ENCODE measurements around the gene PPT1.

Gene PPT1

DNA sequence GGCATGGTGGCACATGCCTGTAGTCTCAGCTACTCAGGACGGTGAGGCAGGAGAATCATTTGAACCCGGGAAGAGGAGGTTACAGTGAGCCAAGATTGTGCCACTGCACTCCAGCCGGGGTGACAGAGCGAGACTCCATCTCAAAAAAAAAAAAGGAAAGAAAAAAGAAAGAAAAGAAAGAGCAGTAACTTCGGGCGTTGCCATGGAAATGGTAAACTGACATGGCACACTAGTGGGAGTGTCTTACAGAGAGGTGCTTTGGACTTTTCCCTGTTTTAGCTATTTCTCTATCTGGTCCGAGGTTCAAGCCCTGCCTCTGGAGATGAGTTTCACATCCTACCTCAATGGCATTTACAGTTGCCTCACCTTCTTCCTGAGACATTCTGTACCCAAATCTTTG, 23.1 kb upstream of the PPT1 start:
- no peaks in the 10 kb centered on the region for H3K36me3 ChIP-seq (ENCODE audit: control insufficient read depth, insufficient read depth, low read length)
- no peaks in the 10 kb centered on the region for H3K4me1 ChIP-seq (ENCODE audit: control insufficient read depth, insufficient read depth, low read length, poor library complexity, severe bottlenecking)
- 68 to 91% methylated on average over 6 to 7 of the region's 7 CpGs for WGBS, 2 experiments (ENCODE audit: insufficient coverage in 2 of 2)
- no peak overlapping the region for H3K27ac ChIP-seq (ENCODE audit: low read depth, low read length, severe bottlenecking)
- H3K9me3 ChIP-seq (ENCODE audit: control insufficient read depth, low read length) = no peaks in the 10 kb centered on the region
- no peak overlapping the region for H3K4me3 ChIP-seq (ENCODE audit: extremely low read depth, insufficient read depth, low read length, poor library complexity, severe bottlenecking)

- Histone ChIP-seq H3K9me3 (ENCODE audit: control insufficient read depth, low read length) (peaks cover 3% of the 10 kb centered on the region), H3K36me3 (ENCODE audit: control insufficient read depth, insufficient read depth, low read length) (no peaks in the 10 kb centered on the region), H3K27ac (ENCODE audit: low read depth, low read length, severe bottlenecking) (no peak overlapping the region), H3K4me1 (ENCODE audit: control insufficient read depth, insufficient read depth, low read length, poor library complexity, severe bottlenecking) (no peaks in the 10 kb centered on the region), H3K4me3 (ENCODE audit: extremely low read depth, insufficient read depth, low read length, poor library complexity, severe bottlenecking) (no peak overlapping the region)
- 75% methylated on average over 1 of the region's 3 CpGs; no CpG with 5 or more reads in 1 of the 2 experiments for WGBS, 2 experiments (ENCODE audit: insufficient coverage in 2 of 2)
Measured at GRCh38 chr1:40114400-40114799, 17.3 kb upstream of the PPT1 start.

- no peaks in the 10 kb centered on the region for H3K4me1 ChIP-seq (ENCODE audit: control insufficient read depth, insufficient read depth, low read length, poor library complexity, severe bottlenecking)
Measured at GRCh38 chr1:40110389-40110788, 13.3 kb upstream of the PPT1 start.

GRCh38 chr1:40107290-40107959, 10.4 kb upstream of the PPT1 start:
- H3K4me1 ChIP-seq (ENCODE audit: control insufficient read depth, insufficient read depth, low read length, poor library complexity, severe bottlenecking) = no peaks in the 10 kb centered on the region

More at GRCh38 chr1:40110389-40110788, 13.3 kb upstream of the PPT1 start:
- Histone ChIP-seq H3K36me3 (ENCODE audit: control insufficient read depth, insufficient read depth, low read length) (no peaks in the 10 kb centered on the region), H3K4me3 (ENCODE audit: extremely low read depth, insufficient read depth, low read length, poor library complexity, severe bottlenecking) (no peak overlapping the region), H3K9me3 (ENCODE audit: control insufficient read depth, low read length) (peaks cover 3% of the 10 kb centered on the region), H3K27ac (ENCODE audit: low read depth, low read length, severe bottlenecking) (no peak overlapping the region)

GRCh38 chr1:40105028-40105427, 8.0 kb upstream of the PPT1 start:
- Histone ChIP-seq H3K36me3 (ENCODE audit: control insufficient read depth, insufficient read depth, low read length) (no peaks in the 10 kb centered on the region), H3K9me3 (ENCODE audit: control insufficient read depth, low read length) (peaks cover 6% of the 10 kb centered on the region), H3K4me1 (ENCODE audit: control insufficient read depth, insufficient read depth, low read length, poor library complexity, severe bottlenecking) (no peaks in the 10 kb centered on the region), H3K27ac (ENCODE audit: low read depth, low read length, severe bottlenecking) (no peak overlapping the region), H3K4me3 (ENCODE audit: extremely low read depth, insufficient read depth, low read length, poor library complexity, severe bottlenecking) (no peak overlapping the region)
- WGBS, 2 experiments (ENCODE audit: insufficient coverage in 2 of 2) = no CpG with 5 or more reads among the region's 1 CpG

More at GRCh38 chr1:40107290-40107959, 10.4 kb upstream of the PPT1 start:
- 86 to 98% methylated on average over 4 to 5 of the region's 6 CpGs for WGBS, 2 experiments (ENCODE audit: insufficient coverage in 2 of 2)
- no peaks in the 10 kb centered on the region for H3K36me3 ChIP-seq (ENCODE audit: control insufficient read depth, insufficient read depth, low read length)
- H3K27ac ChIP-seq (ENCODE audit: low read depth, low read length, severe bottlenecking) = no peak overlapping the region
- H3K4me3 ChIP-seq (ENCODE audit: extremely low read depth, insufficient read depth, low read length, poor library complexity, severe bottlenecking) = no peak overlapping the region
- peaks cover 9% of the 10 kb centered on the region for H3K9me3 ChIP-seq (ENCODE audit: control insufficient read depth, low read length)

DNA sequence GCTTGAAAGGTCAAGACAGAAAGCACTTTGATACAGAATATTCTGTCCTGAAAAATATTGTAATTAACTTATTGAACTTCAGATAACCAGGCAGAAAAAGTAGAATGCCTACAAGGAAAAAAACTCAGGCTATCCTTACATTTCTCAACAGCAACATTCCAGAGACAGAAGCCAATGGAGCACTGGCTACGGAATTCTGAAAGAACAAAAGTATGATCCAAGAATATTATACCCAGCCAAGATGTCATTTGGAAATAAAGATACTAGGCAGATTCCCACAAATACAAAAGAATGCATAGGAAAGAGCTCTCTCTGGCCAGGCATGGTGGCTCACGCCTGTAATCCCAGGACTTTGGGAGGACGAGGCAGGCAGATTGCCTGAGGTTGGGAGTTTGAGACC, 5.8 kb upstream of the PPT1 start:
- H3K4me3 ChIP-seq (ENCODE audit: extremely low read depth, insufficient read depth, low read length, poor library complexity, severe bottlenecking) = no peak overlapping the region
- 100% methylated on average over 2 of the region's 3 CpGs; no CpG with 5 or more reads in 1 of the 2 experiments for WGBS, 2 experiments (ENCODE audit: insufficient coverage in 2 of 2)
- no peaks in the 10 kb centered on the region for H3K36me3 ChIP-seq (ENCODE audit: control insufficient read depth, insufficient read depth, low read length)
- no peaks in the 10 kb centered on the region for H3K4me1 ChIP-seq (ENCODE audit: control insufficient read depth, insufficient read depth, low read length, poor library complexity, severe bottlenecking)
- peaks cover 6% of the 10 kb centered on the region for H3K9me3 ChIP-seq (ENCODE audit: control insufficient read depth, low read length)
- H3K27ac ChIP-seq (ENCODE audit: low read depth, low read length, severe bottlenecking) = no peak overlapping the region

- H3K9me3 ChIP-seq (ENCODE audit: control insufficient read depth, low read length) = peaks cover 6% of the 10 kb centered on the region
- no CpG with 5 or more reads among the region's 1 CpG for WGBS, 2 experiments (ENCODE audit: insufficient coverage in 2 of 2)
- H3K27ac ChIP-seq (ENCODE audit: low read depth, low read length, severe bottlenecking) = no peak overlapping the region
Measured at GRCh38 chr1:40102038-40102437, 5.0 kb upstream of the PPT1 start.

GRCh38 chr1:40096646-40096976, 441 bp downstream of the PPT1 start:
- peak overlapping the region; percentile 61 for H3K4me3 ChIP-seq (ENCODE audit: extremely low read depth, insufficient read depth, low read length, poor library complexity, severe bottlenecking)
- H3K4me1 ChIP-seq (ENCODE audit: control insufficient read depth, insufficient read depth, low read length, poor library complexity, severe bottlenecking) = no peaks in the 10 kb centered on the region
- no peaks in the 10 kb centered on the region for H3K9me3 ChIP-seq (ENCODE audit: control insufficient read depth, low read length)
- H3K27ac ChIP-seq (ENCODE audit: low read depth, low read length, severe bottlenecking) = no peak overlapping the region
- WGBS, 2 experiments (ENCODE audit: insufficient coverage in 2 of 2) = 3 to 7% methylated on average over 5 to 8 of the region's 9 CpGs
- peaks cover 6% of the 10 kb centered on the region for H3K36me3 ChIP-seq (ENCODE audit: control insufficient read depth, insufficient read depth, low read length)

More at GRCh38 chr1:40102038-40102437, 5.0 kb upstream of the PPT1 start:
- Histone ChIP-seq H3K4me1 (ENCODE audit: control insufficient read depth, insufficient read depth, low read length, poor library complexity, severe bottlenecking) (no peaks in the 10 kb centered on the region), H3K4me3 (ENCODE audit: extremely low read depth, insufficient read depth, low read length, poor library complexity, severe bottlenecking) (no peak overlapping the region), H3K36me3 (ENCODE audit: control insufficient read depth, insufficient read depth, low read length) (no peaks in the 10 kb centered on the region)

DNA sequence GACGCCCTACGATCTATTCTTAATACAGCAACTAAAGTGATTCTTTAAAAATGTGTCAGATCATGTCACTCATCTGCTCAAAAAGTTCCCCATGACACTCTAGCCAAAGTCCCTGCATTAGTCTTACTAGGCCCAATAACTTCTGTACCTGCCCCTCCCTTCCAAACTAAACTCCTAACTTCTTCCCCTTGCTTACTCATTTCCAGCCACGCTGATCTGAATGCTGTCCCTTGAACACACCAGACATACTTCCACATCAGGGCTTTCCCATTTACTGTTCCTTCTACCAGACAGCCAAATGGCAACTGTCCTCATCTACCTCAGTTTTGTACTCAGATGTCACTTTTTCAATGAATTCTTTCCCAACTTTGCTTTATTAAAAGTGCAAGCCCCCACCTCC, 1.2 kb downstream of the PPT1 start:
- H3K36me3 ChIP-seq (ENCODE audit: control insufficient read depth, insufficient read depth, low read length) = peaks cover 14% of the 10 kb centered on the region
- no peak overlapping the region for H3K4me3 ChIP-seq (ENCODE audit: extremely low read depth, insufficient read depth, low read length, poor library complexity, severe bottlenecking)
- H3K27ac ChIP-seq (ENCODE audit: low read depth, low read length, severe bottlenecking) = no peak overlapping the region
- 94 to 100% methylated on average over 3 of the region's 3 CpGs for WGBS, 2 experiments (ENCODE audit: insufficient coverage in 2 of 2)
- no peaks in the 10 kb centered on the region for H3K4me1 ChIP-seq (ENCODE audit: control insufficient read depth, insufficient read depth, low read length, poor library complexity, severe bottlenecking)
- H3K9me3 ChIP-seq (ENCODE audit: control insufficient read depth, low read length) = no peaks in the 10 kb centered on the region

DNA sequence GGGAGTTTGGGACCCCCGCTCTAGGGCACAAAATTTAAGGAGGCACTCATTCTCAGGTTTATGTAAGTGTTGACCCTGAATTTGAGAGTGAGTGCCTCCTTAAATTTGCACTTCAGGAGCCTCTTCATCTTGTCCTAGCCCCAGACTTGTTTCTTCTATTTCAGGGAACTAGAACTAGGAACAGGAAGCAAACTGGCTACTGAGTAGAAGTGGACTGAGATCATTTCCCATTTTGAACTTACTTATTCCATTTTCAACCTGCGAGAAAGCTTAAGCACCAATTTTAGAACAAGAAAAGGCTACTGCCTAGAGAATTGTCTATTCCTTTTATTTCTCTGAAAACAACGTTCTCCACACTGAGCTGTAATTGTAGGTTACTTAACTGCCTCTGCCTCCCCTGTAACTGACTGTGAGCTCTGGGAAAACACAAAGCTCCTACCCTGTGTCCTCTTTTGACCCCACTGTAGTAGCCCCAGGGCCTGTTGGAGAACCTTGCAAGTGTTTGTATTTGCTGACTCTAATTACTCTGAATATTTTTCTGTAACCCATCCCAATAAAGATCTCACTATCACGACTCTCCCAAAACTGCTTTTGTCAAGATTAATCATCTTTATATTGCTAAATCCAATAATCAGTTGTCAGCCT, 2.5 kb downstream of the PPT1 start:
- peaks cover 25% of the 10 kb centered on the region for H3K36me3 ChIP-seq (ENCODE audit: control insufficient read depth, insufficient read depth, low read length)
- 60 to 64% methylated on average over 3 to 4 of the region's 4 CpGs for WGBS, 2 experiments (ENCODE audit: insufficient coverage in 2 of 2)
- H3K9me3 ChIP-seq (ENCODE audit: control insufficient read depth, low read length) = no peaks in the 10 kb centered on the region
- H3K4me1 ChIP-seq (ENCODE audit: control insufficient read depth, insufficient read depth, low read length, poor library complexity, severe bottlenecking) = no peaks in the 10 kb centered on the region
- no peak overlapping the region for H3K4me3 ChIP-seq (ENCODE audit: extremely low read depth, insufficient read depth, low read length, poor library complexity, severe bottlenecking)
- no peak overlapping the region for H3K27ac ChIP-seq (ENCODE audit: low read depth, low read length, severe bottlenecking)

Measured in mesodermal cell (in vitro differentiated cells).